ENCODE data around the gene CEP89. TPM values are rescaled to one million over a fixed set of nuclear protein-coding genes. Genes with fewer than 3 reads are reported as not detected.

The CEP89 gene
- total RNA-seq, 4 donors from 2014 or later: 12.6 to 28.5 (median 13.2) TPM

- no peak overlapping the region for H3K27ac ChIP-seq
- H3K36me3 ChIP-seq: peaks cover 0 to 51% (median 0%) of the 10 kb centered on the region in 3 donors
- peaks cover 0 to 9% (median 0%) of the 10 kb centered on the region in 4 donors for H3K9me3 ChIP-seq
- no peaks in the 10 kb centered on the region for H3K4me1 ChIP-seq
- no peak overlapping the region for H3K4me3 ChIP-seq
- no peak for TF ChIP-seq EP300 (IDR thresholded peaks at IDR 0.05)
- TF ChIP-seq CTCF (IDR thresholded peaks at IDR 0.05): no peak
- TF ChIP-seq POLR2A (IDR thresholded peaks at IDR 0.05): no peak
- no peak for DNase-seq (ENCODE audit: low spot score in 2 of 2)
- 82 to 86% methylated on average over 4 of the region's 4 CpGs for WGBS, 2 donors
- H3K27me3 ChIP-seq: no peaks in the 10 kb centered on the region
Observed at GRCh38 chr19:32828139-32828538, 143.6 kb downstream of the CEP89 start.

Small RNA genes lying within 50 kb of the gene (small RNA-seq; reads per million reads assigned to genes)
- gene RN7SKP22: not detected

Other genes with a start within 250 kb of the CEP89 start
- 1 to 10 TPM in 1 of 4 donors, not detected in 3; 1.6 TPM for gene SLC7A9, start 102.2 kb downstream of the CEP89 start, total RNA-seq
- 1 to 10 TPM in 2 of 4 donors, under 1 TPM in 1, not detected in 1; 0.90 to 5.3 (median 2.1) TPM for gene FAAP24, start 284 bp upstream of the CEP89 start, total RNA-seq
- 1 to 10 TPM; 4.0 to 9.6 (median 6.4) TPM for gene RHPN2, start 92.9 kb upstream of the CEP89 start, total RNA-seq
- gene GPATCH1, start 109.2 kb upstream of the CEP89 start, total RNA-seq: 10 to 100 TPM in 3 of 4 donors, 1 to 10 TPM in 1; 6.6 to 32.1 (median 10.6) TPM
- not detected for gene WDR88, start 160.2 kb upstream of the CEP89 start, total RNA-seq
- gene LRP3, start 222.4 kb upstream of the CEP89 start, total RNA-seq: 10 to 100 TPM; 19.0 to 39.0 (median 30.2) TPM